ENCODE data around the gene PARD6G. TPM values are rescaled to one million over a fixed set of nuclear protein-coding genes. Genes with fewer than 3 reads are reported as not detected.

The PARD6G gene
- total and polyA plus RNA-seq, 9 of the 15 experiments (the other 6 are each of a cell fraction or from before 2014, with no cell fraction given), result 0.03 to 1.2 (median 0.26) TPM

DNA sequence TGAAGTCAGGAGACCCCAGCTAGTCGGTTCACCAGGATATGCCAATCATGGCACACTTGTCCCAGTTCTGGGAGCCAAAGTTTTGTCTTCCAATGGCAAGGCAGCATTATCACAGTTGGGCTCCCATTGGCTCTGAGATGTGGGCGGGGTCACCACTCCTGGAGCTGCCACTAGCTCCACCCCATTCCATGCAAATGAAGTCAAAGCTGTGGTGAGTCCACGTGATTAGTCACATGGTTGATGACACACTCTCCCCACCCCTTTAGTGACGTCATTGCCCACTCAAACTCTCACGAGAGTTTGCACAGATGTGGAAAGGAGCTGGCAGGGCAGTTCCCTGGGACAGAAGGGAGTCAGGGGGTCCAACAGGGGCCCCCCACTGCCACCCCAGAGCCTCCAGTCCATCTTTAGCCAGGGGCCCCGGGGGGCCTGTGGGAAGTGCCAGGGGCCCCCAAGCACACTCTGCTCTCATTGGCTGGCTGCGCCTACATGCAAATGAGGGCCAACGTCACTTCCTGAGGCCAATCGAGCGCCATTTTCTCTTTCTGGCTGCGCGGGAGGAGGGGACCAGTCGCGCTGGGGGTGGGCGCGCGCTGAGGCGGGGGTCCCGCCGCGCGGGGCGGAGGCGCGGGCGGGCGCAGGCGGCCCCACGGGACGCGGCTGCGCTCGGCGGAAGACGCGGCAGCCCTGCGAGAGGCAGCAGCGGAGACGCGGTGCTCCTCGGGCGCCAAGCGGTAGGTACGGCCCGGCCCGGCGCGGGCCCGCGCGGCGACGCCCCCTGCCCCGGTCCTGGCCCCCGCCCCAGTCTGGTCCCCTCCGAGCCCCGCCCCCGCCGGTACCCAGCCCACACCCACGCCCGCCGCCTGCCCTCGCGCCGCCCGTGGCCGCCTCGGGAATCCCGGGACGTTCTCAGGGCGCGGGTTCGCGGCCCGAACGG is 138.3 kb downstream of the PARD6G start, which contains the start of gene ADNP2:
ADNP2 (plus strand) TSS at position 524 of the 937 bp plus-strand sequence. CDS start 8,281 bp downstream, outside the sequence.
- peak within 1 kb of the TSS; percentile 49 for H3K4me2 ChIP-seq (ENCODE audit: insufficient read depth, low read length)
- FAIRE-seq (peak; percentile 99), DNase-seq (ENCODE audit: extremely low read depth in 1 of 4, low spot score in 3 of 4) (peak; percentile 86 to 94 (median 91)), ATAC-seq (peak; percentile 97)
- H3K9me1 ChIP-seq (ENCODE audit: control insufficient read depth, insufficient read depth, low read length), result no peaks in the 10 kb centered on the region
- H3K27ac ChIP-seq (ENCODE audit: extremely low read depth, low read depth, low read length), result peak within 1 kb of the TSS; percentile 92
- CTCF ChIA-PET (ENCODE audit: low intra/inter-chr PET ratio), result no interaction called here
- H4K20me1 ChIP-seq (replicated peaks; ENCODE audit: control insufficient read depth, insufficient read depth, low read length), result peaks cover 18% of the 10 kb centered on the region
- H3K27me3 ChIP-seq (ENCODE audit: control insufficient read depth in 2 of 2, insufficient read depth in 2 of 2, low read length in 2 of 2), result no peaks in the 10 kb centered on the region
- H3K9me3 ChIP-seq (replicated peaks; ENCODE audit: control insufficient read depth, insufficient read depth, low read depth, low read length), result no peaks in the 10 kb centered on the region; the same call in 1 of the 2 replicates
- peaks cover 46% of the 10 kb centered on the region for H3K79me2 ChIP-seq (ENCODE audit: control insufficient read depth, insufficient read depth, low read length)
- peaks cover 23 to 38% of the 10 kb centered on the region in 2 experiments; a peak in 4 of 5 replicates for H3K4me1 ChIP-seq (replicated peaks in 1 of 2; ENCODE audit: control insufficient read depth in 2 of 2, insufficient read depth in 2 of 2, low read length in 2 of 2)
- in situ Hi-C loops (cut with MboI), result no loop called here
- H3K4me3 ChIP-seq, result peak within 1 kb of the TSS; percentile 69
- POLR2A ChIA-PET, result interaction anchor here (0.6 to 0.9 kb wide), 5 partner anchors 9 to 43 kb away, joined by 3 to 5 read pairs (median 3); no protein-coding TSS in a partner anchor
- no TSS peak for BruUV-seq (replicated peaks)
- intact Hi-C loops (cut with micrococcal nuclease), result loop anchor here (5.0 kb wide), 1 partner anchor 72 kb away; no protein-coding TSS in a partner anchor
- peaks cover 13% of the 10 kb centered on the region; the same call in 2 of the 3 replicates for H3K36me3 ChIP-seq (ENCODE audit: control insufficient read depth, insufficient read depth, low read length)
- 3% methylated on average over 12 of the region's 76 CpGs for WGBS (ENCODE audit: insufficient coverage, low coverage, missing lambda C conversion rate)
- H3K9ac ChIP-seq (ENCODE audit: insufficient read depth in 1 of 2, low read depth in 2 of 2, low read length in 2 of 2), result peak within 1 kb of the TSS; percentile 78 to 91; a peak in 3 of 4 replicates
- H2AFZ ChIP-seq (ENCODE audit: low read depth, low read length), result peak within 1 kb of the TSS; percentile 94
- TF ChIP-seq SRSF9 (IDR thresholded peaks at IDR 0.05; ENCODE audit: borderline replicate concordance, low read depth, low read length) (no peak), MEF2A (IDR thresholded peaks at IDR 0.05; ENCODE audit: control insufficient read depth, low read depth, low read length) (no peak), CEBPB (tag; IDR thresholded peaks at IDR 0.05) (no peak), POLR3G (IDR thresholded peaks at IDR 0.05; ENCODE audit: extremely low read depth, insufficient read length, insufficient replicate concordance) (no peak), ZC3H8 (IDR thresholded peaks at IDR 0.05) (no peak), HMGN3 (IDR thresholded peaks at IDR 0.05; ENCODE audit: borderline replicate concordance, extremely low read depth, insufficient read length, low read depth, low read length) (no peak), ZNF696 (CRISPR knock-in tag; conservative IDR thresholded peaks at IDR 0.05) (no peak), ZNF175 (CRISPR knock-in tag; IDR thresholded peaks at IDR 0.05; ENCODE audit: low read depth) (no peak), EZH2 (IDR thresholded peaks at IDR 0.05; ENCODE audit: borderline replicate concordance, low read depth, low read length) (no peak), ZNF507 (tag; conservative IDR thresholded peaks at IDR 0.05) (no peak), SMAD3 (CRISPR knock-in tag; conservative IDR thresholded peaks at IDR 0.05) (no peak), MTF1 (CRISPR knock-in tag; IDR thresholded peaks at IDR 0.05; ENCODE audit: borderline replicate concordance) (no peak), MAZ (CRISPR knock-in tag; conservative IDR thresholded peaks at IDR 0.05 in 1 of 2, IDR thresholded peaks at IDR 0.05 in 1 of 2) (no peak), ZNF444 (CRISPR knock-in tag; IDR thresholded peaks at IDR 0.05) (no peak)
- TF ChIP-seq, protein P1, sequence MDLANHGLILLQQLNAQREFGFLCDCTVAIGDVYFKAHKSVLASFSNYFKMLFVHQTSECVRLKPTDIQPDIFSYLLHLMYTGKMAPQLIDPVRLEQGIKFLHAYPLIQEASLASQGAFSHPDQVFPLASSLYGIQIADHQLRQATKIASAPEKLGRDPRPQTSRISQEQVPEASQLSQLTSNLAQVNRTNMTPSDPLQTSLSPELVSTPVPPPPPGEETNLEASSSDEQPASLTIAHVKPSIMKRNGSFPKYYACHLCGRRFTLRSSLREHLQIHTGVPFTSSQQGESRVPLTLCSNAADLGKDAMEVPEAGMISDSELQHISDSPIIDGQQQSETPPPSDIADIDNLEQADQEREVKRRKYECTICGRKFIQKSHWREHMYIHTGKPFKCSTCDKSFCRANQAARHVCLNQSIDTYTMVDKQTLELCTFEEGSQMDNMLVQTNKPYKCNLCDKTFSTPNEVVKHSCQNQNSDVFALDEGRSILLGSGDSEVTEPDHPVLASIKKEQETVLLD (IDR thresholded peaks at IDR 0.05), result no peak
- TF ChIP-seq, protein P2, sequence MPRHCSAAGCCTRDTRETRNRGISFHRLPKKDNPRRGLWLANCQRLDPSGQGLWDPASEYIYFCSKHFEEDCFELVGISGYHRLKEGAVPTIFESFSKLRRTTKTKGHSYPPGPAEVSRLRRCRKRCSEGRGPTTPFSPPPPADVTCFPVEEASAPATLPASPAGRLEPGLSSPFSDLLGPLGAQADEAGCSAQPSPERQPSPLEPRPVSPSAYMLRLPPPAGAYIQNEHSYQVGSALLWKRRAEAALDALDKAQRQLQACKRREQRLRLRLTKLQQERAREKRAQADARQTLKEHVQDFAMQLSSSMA (CRISPR knock-in tag; IDR thresholded peaks at IDR 0.05), result no peak
- TF ChIP-seq, protein P3, sequence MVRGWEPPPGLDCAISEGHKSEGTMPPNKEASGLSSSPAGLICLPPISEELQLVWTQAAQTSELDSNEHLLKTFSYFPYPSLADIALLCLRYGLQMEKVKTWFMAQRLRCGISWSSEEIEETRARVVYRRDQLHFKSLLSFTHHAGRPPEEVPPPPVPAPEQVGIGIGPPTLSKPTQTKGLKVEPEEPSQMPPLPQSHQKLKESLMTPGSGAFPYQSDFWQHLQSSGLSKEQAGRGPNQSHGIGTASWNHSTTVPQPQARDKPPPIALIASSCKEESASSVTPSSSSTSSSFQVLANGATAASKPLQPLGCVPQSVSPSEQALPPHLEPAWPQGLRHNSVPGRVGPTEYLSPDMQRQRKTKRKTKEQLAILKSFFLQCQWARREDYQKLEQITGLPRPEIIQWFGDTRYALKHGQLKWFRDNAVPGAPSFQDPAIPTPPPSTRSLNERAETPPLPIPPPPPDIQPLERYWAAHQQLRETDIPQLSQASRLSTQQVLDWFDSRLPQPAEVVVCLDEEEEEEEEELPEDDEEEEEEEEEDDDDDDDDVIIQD (CRISPR knock-in tag; IDR thresholded peaks at IDR 0.05), result no peak
